ENCODE results near the gene CDCA7L. TPM values are rescaled to one million over a fixed set of nuclear protein-coding genes. Genes with fewer than 3 reads are reported as not detected.
"Not testable (repeated sequence)": the region's sequence is repeated elsewhere in the genome, so short reads cannot be mapped to it uniquely, and the experiment has no call there.

The CDCA7L gene
- total RNA-seq, 1 donor from 2014 or later = 111 TPM

- H3K4me1 Mint-ChIP-seq; H3K27me3 Mint-ChIP-seq; intact Hi-C loops (cut with micrococcal nuclease); H3K36me3 Mint-ChIP-seq (ENCODE audit: low read depth); H3K4me3 Mint-ChIP-seq; H3K9me3 Mint-ChIP-seq; DNase-seq; H3K27ac Mint-ChIP-seq: not testable (repeated sequence)
These were observed 62.2 kb downstream of the CDCA7L start for GRCh38 chr7:21883501-21883900.

DNA sequence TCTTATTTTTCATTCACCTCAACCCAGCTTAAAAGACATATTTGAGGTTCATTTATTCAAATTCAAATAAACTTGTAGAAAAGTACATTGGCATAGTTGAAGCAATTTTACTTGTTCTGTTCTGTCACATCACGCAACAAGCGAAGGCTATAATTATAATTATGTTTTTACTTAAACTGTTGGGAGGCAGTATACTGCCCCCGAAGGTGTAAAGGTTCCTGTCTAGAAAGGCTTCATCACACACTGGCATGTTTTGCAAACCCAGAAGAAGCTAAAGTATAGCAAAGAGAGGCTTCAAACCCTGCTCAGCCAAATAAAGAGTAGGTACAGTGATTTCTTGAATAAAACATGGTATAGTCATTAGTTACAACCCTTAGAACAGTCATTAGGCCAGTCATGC, 62.6 kb downstream of the CDCA7L start:
- Mint-ChIP-seq H3K27ac (no peak overlapping the region), H3K4me3 (no peak overlapping the region), H3K4me1 (no peaks in the 10 kb centered on the region), H3K9me3 (no peaks in the 10 kb centered on the region), H3K36me3 (ENCODE audit: low read depth) (no peaks in the 10 kb centered on the region), H3K27me3 (no peaks in the 10 kb centered on the region)
- intact Hi-C loops (cut with micrococcal nuclease) = no loop called here
- no peak for DNase-seq

DNA sequence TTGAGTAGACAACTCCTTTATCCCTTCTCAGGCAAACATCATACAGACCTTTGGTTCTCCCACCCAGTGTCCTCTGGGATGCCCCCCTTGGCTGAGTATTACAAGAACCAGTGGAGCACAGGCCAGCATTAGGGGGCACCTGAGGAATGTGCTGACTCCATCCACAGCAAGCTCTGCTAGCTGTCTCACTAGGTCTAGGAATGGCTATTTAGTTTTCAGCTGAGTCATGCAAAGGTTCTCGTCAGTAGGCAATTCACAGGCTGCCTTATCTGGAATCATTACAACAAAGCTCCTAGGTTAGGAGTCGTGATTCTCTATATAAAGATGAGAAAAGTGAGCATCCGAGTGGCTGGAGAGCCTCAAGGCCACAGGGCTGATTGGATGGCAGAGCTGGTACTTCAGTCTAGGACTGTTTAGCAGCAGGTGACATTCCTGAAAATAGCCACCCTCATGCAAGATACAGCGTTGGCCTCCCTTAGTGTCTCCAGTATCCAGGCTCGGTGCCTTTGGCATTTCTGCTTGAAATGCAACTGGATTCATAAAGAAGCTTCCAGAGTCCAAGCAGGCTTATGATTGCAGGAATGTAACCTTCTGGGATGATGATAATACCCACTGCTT, 75.8 kb downstream of the CDCA7L start:
- no peaks in the 10 kb centered on the region for H3K4me1 Mint-ChIP-seq
- H3K9me3 Mint-ChIP-seq = no peaks in the 10 kb centered on the region
- intact Hi-C loops (cut with micrococcal nuclease) = no loop called here
- no peaks in the 10 kb centered on the region for H3K27me3 Mint-ChIP-seq
- H3K27ac Mint-ChIP-seq = no peak overlapping the region
- peak; percentile 36 for DNase-seq
- H3K36me3 Mint-ChIP-seq (ENCODE audit: low read depth) = peaks cover 2% of the 10 kb centered on the region
- H3K4me3 Mint-ChIP-seq = no peak overlapping the region

- Mint-ChIP-seq H3K9me3 (no peaks in the 10 kb centered on the region), H3K4me1 (no peaks in the 10 kb centered on the region), H3K27me3 (no peaks in the 10 kb centered on the region), H3K36me3 (ENCODE audit: low read depth) (no peaks in the 10 kb centered on the region), H3K4me3 (no peak overlapping the region), H3K27ac (no peak overlapping the region)
- no peak for DNase-seq
- intact Hi-C loops (cut with micrococcal nuclease) = no loop called here
These were observed 77.2 kb downstream of the CDCA7L start for GRCh38 chr7:21868576-21868850.

GRCh38 chr7:21867816-21868575, 77.7 kb downstream of the CDCA7L start:
- Mint-ChIP-seq H3K36me3 (ENCODE audit: low read depth) (no peaks in the 10 kb centered on the region), H3K27ac (no peak overlapping the region), H3K4me3 (no peak overlapping the region), H3K4me1 (no peaks in the 10 kb centered on the region), H3K9me3 (no peaks in the 10 kb centered on the region), H3K27me3 (no peaks in the 10 kb centered on the region)
- intact Hi-C loops (cut with micrococcal nuclease) = no loop called here
- DNase-seq = peak; percentile 25

GRCh38 chr7:21867226-21867625, 78.5 kb downstream of the CDCA7L start:
- no peaks in the 10 kb centered on the region for H3K36me3 Mint-ChIP-seq (ENCODE audit: low read depth)
- H3K4me3 Mint-ChIP-seq = no peak overlapping the region
- intact Hi-C loops (cut with micrococcal nuclease) = no loop called here
- H3K27me3 Mint-ChIP-seq = no peaks in the 10 kb centered on the region
- no peaks in the 10 kb centered on the region for H3K9me3 Mint-ChIP-seq
- no peak overlapping the region for H3K27ac Mint-ChIP-seq
- no peak for DNase-seq
- no peaks in the 10 kb centered on the region for H3K4me1 Mint-ChIP-seq

DNA sequence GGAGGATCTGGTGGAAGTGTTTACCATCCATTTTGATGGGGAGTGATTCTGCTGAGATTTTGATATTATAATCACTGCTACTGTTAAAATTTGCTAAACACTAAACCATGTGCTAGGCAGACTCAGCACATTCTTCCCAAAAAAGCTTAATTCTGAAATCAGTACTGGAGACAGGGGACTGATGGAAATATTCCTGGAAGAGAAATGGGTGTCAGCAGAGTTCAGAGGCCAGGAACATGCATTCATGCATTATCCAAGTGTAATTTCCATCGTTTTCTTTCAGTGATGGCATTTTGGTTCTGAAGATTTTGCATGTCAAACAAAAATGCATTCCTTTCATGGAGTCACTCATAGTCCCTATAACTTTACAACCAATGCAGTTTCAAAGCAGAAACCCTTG, 79.0 kb downstream of the CDCA7L start:
- Mint-ChIP-seq H3K27ac (no peak overlapping the region), H3K27me3 (no peaks in the 10 kb centered on the region), H3K9me3 (no peaks in the 10 kb centered on the region), H3K36me3 (ENCODE audit: low read depth) (no peaks in the 10 kb centered on the region), H3K4me3 (no peak overlapping the region), H3K4me1 (no peaks in the 10 kb centered on the region)
- intact Hi-C loops (cut with micrococcal nuclease) = no loop called here
- DNase-seq = no peak

- H3K27ac Mint-ChIP-seq; H3K36me3 Mint-ChIP-seq (ENCODE audit: low read depth); H3K9me3 Mint-ChIP-seq; H3K4me1 Mint-ChIP-seq; intact Hi-C loops (cut with micrococcal nuclease); H3K4me3 Mint-ChIP-seq; H3K27me3 Mint-ChIP-seq: not testable (repeated sequence)
- peak; percentile 41 for DNase-seq
These were observed 80.0 kb downstream of the CDCA7L start for GRCh38 chr7:21865631-21866204.

DNA sequence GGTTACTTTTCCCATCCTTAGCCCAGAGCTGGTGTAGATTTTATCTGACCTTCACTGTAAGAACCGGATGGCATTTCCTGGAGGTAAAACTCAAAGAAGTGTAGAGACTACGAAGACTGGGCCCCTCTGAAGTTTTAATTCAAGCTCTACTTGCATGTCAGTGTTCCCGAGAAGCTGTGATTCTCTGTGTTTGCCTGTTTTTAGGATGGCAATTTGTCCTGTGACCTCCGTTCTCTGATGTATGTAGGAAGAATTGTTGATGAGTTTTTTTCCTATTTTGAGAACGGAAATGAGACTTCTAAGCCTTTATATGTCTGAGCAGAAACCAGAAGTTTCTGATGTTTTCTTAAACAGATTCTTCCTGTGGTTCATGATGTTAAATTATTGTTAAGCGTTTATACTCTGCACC, 94.1 kb downstream of the CDCA7L start:
- intact Hi-C loops (cut with micrococcal nuclease) = no loop called here
- peak; percentile 56 for DNase-seq
- Mint-ChIP-seq H3K36me3 (ENCODE audit: low read depth) (no peaks in the 10 kb centered on the region), H3K27ac (peak overlapping the region; percentile 62), H3K4me1 (peaks cover 12% of the 10 kb centered on the region), H3K27me3 (no peaks in the 10 kb centered on the region), H3K9me3 (peaks cover 4% of the 10 kb centered on the region), H3K4me3 (peak overlapping the region; percentile 63)

Data from activated CD4-positive, alpha-beta T cell treated with anti-CD3 and anti-CD28 coated beads, Interleukin-2, amount 10 ng/mL, durations not matched to agents 24 days and 14 days (primary cell).